HEK293T (cell line): ENCODE measurements around the gene LPIN3.

Experiments
- CTBP1 ChIP-seq: fragments of 450-650 bp; IDR thresholded peaks from 2 replicates; pipeline ENCODE4 v1.6.1; 2016; ENCODE audit warnings: borderline replicate concordance
- FOXK2 ChIP-seq: fragments of 450-650 bp; IDR thresholded peaks from 2 replicates; pipeline ENCODE4 v1.6.1; 2016; ENCODE audit warnings: mild to moderate bottlenecking
- FOXM1 ChIP-seq: fragments of 450-650 bp; IDR thresholded peaks from 2 replicates; pipeline ENCODE4 v1.6.1; 2017; ENCODE audit warnings: mild to moderate bottlenecking, borderline replicate concordance
- PKNOX1 ChIP-seq: fragments of 450-650 bp; IDR thresholded peaks from 2 replicates; pipeline ENCODE4 v1.6.1; 2016
- SP1 ChIP-seq: fragments of 450-650 bp; IDR thresholded peaks from 2 replicates; pipeline ENCODE4 v1.6.1; 2017
- SUZ12 ChIP-seq: fragments of 450-650 bp; IDR thresholded peaks from 2 replicates; pipeline ENCODE4 v1.6.1; 2016; ENCODE audit warnings: mild to moderate bottlenecking
- TARDBP ChIP-seq: fragments of 450-650 bp; IDR thresholded peaks from 2 replicates; pipeline ENCODE4 v1.6.1; 2016
- ZNF384 ChIP-seq: fragments of 450-650 bp; IDR thresholded peaks from 2 replicates; pipeline ENCODE4 v1.6.1; 2016

GRCh38 chr20:41327178-41327577, 13.4 kb upstream of the LPIN3 start:
- TF ChIP-seq ZNF384 (no peak), FOXM1 (no peak), PKNOX1 (peak; percentile 69), SUZ12 (no peak), SP1 (no peak), TARDBP (no peak), FOXK2 (no peak), CTBP1 (no peak)
